Measurements from ENCODE around the gene FUCA1.
"Not testable (repeated sequence)": the region's sequence is repeated elsewhere in the genome, so short reads cannot be mapped to it uniquely, and the experiment has no call there.

- not testable (repeated sequence) for TF ChIP-seq CTCF (IDR thresholded peaks at IDR 0.05; ENCODE audit: low read depth, low read length, poor library complexity, severe bottlenecking); EZH2phosphoT487 (IDR thresholded peaks at IDR 0.05; ENCODE audit: borderline replicate concordance, low read length)
Observed at GRCh38 chr1:23847482-23848095, 20.5 kb downstream of the FUCA1 start.
